IMR-90 (cell line): ENCODE data around the gene PARD3.

Source experiments
- FOS ChIP-seq: fragments of 150-350 bp; IDR thresholded peaks from 2 replicates; pipeline ENCODE4 v1.6.1; 2016; ENCODE audit warnings: low read depth, low read length
- SMC3 ChIP-seq: fragments of 150-350 bp; IDR thresholded peaks from 2 replicates; pipeline ENCODE4 v1.6.1; 2016; ENCODE audit warnings: low read depth, mild to moderate bottlenecking, antibody characterized with exemption, low read length, moderate library complexity

DNA sequence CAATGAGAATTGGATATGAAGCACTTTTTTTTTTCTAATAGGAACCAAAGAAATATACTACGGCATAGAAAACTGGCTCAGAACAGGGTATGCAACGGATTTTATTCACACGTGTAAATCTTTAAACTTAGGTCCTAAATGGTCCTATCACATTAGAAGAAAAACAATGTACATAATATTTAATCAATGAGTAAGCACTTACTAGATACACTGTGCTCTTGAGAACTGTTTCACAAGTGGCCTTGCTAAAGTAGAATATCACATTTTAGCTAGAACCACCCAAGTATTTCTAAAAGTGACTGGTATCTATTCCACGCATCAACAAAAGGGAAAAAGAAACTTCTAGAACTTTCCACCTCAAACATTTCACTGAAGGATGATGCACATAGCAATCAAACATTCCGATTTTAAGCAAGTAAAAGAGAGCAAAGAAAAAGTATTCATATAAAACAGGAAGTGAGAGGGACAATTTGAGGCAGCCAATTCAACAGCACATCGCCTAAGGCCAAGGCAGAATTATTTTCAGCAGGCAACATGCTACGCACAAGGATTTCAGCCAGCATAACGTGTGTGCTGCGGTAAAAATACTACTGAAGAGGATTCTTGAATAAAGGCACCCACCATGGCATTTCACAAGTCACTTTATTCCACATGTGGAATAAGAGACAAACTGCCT lies 55.8 kb downstream of the PARD3 start:
- TF ChIP-seq SMC3, result no peak
- TF ChIP-seq FOS, result no peak
